GM21619 (cell line): ENCODE results near the gene RSAD1.

Experiments used
- ATAC-seq: cut with Tn5 transposase; IDR thresholded peaks from one replicate; pipeline ENCODE4 v1.9.1; 2021; ENCODE audit not compliant: unreplicated experiment

RSAD1 gene

DNA sequence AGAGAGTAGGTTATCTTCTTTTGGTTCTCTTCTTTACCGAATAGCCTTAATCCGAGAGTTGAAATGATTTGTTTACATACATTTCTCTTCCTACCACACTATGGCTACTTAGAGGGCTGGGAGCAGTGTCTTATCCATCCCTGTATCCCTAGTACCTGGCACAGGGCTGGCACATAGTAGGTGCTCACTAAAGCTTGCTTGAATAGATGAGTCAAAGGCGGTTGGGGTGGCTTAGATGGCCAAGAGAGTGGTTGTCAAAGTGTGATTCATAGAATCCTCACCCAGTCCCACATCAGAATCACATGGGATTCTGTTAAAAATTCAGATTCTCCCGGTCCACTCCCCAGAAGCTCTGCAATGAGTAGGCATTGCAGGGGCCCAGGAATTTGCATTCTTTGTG is 21.0 kb upstream of the RSAD1 start:
- no peak for ATAC-seq

DNA sequence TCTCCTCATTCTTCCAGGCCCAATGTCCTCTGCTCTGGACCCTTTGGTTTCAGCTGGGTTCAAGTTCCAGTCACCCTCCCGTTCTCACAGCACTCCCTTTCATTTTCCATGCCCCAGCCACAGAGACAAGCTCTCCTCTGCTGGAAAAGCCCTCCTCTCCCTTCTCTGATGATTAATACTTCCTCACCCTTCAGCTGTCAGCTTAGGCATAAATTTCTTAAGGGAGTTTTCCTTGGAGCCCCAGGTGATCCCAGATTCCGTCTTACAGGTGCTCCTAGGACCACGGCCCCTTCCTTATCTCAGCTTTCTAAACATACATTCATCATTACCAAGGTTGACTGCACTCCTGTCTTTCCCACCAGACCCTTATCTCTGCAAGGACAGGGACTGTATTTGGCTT is 20.4 kb upstream of the RSAD1 start:
- no peak for ATAC-seq

DNA sequence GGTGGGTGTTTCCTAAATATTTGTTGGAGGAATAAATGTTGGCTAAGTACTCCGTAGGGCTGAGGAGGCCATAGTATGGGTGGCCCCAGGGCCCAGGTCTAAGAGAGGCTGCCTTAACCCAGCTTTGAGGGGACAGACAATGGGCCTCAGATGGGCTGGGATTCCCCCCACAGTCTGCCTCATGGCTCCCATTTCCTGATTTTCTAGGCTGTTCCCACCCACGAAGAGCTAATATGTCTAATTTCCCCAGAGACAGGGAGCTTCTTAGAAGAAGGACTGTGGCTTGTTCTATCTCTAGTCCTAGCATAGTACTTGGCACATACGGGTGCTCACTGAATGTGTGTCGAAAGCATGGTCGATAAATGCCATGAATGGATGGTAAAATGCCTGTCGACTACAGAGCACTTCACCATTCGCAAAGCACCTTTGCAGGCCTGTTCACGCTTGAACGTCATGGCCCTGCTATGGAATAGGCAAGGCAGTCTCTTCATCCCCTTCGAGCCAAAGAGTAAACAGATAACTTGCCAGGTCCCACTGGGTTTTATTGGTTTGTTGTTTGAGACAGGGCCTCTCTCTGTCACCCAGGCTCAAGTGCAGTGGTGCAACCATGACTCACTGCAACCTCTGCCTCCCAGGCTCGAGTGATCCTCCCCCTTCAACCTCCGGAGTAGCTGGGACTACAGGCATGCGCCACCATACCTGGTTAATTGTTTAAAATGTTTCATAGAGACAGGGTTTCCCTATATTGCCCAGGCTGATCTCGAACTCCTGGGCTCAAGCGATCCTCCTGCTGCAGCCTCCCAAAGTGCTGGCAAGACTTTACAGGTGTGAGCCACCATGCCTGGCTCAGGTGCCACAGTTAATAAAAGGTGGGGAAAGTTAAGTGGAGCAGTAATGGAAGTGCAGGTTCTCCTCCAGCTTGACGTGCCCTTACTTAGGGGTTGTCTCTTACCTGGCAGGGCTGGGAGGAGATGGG is 19.7 kb upstream of the RSAD1 start:
- no peak for ATAC-seq

DNA sequence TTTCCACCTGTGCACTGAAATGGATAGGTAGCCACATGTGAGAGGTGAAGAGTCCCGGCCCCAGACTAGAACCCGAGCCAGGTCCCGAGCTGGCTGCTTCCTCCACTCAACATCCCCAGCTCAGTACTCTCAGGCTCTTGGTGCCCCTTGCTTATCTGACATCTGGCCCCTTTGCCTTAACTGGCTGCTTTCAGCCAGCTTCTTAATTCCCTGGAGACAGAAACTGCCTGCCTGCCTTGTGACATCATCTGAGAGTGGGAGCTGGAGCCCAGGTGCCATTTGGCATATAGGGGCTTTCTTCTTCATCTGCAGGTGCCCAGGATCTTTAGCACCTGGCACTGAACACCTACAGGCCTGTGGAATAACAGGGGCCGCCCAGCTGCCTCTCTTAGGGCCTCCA is 18.9 kb upstream of the RSAD1 start:
- no peak for ATAC-seq

DNA sequence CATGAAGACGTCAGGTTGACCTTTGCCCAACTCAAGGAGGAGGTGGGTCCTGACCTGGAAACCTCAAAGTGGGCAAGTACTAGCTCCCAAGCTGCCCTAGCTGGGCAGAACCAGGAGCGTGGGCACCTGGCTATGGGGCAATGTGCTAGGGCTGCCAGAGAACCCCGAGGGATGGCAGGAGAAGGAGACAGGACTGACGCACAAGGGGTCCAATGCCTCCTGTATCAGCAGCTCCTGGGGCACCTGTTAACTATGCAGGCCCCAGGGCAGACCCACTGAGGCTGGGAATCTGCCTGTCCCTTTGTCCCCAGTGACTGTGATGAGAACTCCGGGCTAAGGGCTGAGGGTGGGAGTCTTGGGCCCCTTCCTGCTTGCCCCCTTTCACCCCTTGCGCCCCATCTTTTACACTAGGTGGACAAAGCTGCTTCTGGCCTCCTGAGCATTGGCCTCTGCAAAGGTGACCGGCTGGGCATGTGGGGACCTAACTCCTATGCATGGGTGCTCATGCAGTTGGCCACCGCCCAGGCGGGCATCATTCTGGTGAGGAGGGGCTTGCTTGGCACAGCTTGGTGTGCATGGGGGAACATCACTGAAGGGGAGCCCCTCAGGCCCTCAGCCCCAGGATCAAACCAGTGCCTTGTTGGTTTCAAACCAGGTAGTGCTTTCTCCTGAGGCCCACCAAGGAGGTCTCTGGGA is 17.7 kb upstream of the RSAD1 start:
- ATAC-seq: no peak

DNA sequence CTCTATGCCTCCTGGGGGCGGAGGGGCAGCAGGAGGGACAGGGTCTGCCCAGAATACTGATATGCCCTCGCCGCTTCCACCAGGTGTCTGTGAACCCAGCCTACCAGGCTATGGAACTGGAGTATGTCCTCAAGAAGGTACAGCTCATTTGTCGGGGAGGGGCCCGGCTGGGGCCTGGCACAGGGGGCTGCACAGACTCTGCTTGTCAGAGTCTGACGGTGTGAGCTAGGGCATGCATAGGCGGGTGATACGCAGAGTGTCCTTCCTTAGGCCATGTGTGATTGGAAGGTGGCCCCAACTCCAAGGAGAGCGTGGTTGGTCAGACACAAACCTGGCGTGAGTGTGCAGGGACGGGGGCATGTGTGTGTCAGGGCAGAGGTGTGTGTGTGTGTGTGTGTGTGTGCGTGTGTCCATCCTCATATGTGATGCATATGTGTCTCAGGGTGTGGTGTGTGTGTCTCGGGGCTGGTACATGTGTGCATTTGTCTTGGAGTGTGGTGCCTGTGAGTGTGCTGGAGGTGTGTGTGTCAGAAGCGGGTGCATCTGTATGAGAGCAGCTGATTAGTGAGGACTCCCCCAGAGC is 17.0 kb upstream of the RSAD1 start:
- no peak for ATAC-seq

DNA sequence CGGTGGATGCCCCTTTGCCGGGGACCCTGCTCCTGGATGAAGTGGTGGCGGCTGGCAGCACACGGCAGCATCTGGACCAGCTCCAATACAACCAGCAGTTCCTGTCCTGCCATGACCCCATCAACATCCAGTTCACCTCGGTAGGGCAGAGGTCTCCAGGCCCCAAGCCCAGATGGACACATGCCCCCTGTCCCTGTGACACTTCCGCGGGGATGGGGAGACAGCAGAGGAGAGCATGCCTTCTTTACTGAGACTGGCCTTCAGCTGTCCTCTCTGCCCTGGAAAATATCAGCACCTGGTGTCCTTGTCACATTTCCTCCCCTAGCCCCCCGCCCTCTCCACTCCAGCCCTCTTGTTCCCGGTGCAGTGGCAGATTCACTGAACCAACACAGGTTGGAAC is 16.2 kb upstream of the RSAD1 start:
- ATAC-seq: no peak

DNA sequence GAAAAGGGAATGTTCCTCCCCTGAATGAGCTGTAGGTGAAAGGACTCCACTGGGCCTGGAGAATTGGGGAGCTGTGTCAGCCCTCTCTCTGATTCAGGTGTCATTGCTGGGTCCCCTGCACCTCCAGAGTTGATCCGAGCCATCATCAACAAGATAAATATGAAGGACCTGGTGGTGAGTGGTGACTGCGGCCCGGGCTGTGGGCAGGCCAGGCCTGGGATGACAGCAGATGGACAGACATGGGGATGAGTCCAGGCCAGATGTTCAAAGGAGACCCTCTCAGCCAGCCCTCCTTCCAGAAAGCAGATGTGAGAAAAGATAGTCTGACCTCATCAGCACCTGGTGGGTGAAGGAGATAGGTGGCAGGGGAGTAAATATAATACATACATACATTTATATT is 14.5 kb upstream of the RSAD1 start:
- no peak for ATAC-seq

DNA sequence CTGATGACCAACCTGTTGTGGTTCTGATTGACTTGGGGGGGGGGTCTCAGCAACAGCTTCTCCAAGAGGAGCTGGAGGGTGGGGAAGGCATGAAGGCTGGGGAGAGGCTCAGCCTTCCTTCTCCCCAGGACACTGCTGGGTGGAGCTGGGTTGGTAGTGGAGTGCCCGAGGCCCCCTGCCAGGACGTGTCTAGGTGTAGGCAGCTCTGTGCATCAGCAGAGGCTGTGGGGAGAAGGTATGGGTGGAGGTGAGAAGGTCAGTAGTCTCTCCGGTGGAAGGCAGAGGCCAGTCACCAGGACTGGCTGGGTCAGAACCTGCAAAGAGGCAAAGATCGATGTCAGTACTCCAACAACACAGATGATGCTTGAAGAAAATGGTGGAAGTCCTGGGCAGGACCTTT is 13.9 kb upstream of the RSAD1 start:
- ATAC-seq: no peak

DNA sequence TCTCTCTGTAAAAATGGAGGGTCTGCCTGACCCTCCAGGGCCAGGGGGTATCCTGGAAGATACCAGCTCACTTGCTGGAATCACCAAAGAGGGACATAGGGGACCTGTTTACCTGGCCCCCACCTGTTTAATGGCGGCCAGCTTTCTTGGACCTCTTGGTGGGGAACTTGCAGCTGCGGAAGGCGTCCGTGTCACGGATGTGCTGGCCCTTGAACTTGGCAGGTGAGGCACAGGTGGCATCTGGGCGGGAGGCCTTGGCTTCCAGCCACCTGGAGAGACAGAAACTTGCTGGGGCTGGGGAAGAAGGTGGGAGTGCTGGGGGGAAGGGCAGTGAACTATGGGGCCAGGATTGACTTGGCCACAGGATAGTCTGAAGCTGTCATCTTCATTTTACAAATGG is 13.5 kb upstream of the RSAD1 start:
- no peak for ATAC-seq

DNA sequence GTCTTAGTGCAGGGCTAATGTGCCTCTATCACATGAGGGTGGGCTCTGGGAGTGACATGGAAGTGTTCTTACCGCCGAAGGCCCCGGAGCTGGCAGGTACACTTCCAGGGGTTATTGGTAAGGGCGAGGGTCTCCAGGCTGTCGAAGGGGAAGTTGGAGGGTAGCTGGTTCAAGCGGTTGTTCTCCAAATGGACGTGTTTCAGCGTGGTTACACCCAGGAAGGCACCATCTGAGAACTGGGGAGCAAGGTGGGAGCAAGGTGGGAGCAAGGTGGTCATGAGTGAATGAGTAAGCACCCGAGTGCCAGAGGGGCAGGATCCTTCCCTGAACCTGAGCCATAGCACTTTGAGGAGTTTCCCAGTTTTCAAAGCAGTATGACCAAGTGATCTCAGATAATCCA is 13.0 kb upstream of the RSAD1 start:
- ATAC-seq: no peak

DNA sequence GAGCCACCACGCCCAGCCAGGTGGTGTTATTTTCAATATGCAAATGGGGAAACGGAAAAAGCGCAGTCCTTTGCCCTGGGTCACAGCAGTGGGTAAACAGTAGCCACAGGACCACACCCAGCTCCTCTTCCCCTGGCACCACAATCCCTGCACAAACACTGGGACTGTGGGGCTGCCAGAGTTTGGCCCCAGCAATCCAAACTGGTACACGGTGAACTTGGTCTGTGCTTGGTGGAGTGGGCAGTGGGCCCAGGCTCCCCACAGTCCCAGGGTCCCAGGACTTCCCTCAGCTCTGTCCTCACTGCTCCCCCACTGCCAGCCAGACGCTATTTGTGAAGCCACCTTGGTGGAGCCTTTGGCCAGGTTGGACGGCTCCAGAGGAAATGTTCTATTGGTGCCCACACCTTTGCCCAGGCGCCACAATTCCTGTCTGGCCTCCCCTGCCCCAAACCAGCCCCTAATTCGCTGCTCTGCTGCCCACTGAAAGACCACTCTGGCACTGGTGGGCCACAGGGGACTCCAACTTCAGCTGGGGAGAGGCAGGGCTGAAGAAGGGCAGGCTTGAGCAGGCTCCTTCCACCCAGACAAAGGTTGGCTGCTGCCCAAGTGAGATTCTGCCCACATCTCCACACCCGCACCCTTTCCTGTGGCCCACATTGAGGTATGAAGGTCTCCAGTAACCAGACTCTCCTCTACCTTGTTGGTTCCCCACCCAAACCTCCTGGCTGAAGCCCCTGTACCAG is 12.1 kb upstream of the RSAD1 start:
- no peak for ATAC-seq

DNA sequence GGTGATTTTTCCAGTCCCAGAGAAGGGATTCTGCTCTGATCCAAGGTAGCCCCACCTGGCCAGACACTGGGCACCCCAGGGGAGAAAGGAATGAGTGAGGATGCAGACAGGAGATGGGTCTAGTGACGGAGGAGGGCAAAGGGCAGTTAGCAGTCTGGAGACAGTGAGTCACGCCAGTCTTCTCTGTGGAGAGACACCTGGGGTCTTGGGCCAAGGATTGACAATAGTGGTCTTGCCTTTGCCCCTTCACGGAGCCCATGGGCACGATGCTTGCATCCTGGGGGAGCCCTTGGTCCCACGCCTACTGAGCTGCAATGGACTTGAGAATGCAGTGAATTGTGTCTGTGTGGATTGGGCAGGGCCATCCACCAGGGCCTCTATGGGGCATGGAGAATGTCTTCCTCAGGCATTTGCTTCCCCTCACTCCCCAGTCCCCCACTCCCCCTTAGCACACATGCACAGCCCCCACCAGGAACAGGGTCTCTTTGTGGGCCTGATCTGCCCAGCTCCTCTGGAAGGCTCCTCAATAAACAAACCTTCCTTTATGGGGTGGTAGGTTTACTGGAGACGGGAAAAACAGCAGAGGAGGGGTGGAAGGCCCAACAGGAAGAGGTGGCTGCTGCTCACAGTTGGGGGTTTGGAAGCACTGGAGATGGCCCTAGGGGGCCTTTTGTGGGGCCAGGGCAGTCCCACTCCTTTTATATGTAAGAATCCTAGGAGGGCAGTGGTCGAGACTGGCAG is 11.4 kb upstream of the RSAD1 start:
- no peak for ATAC-seq

DNA sequence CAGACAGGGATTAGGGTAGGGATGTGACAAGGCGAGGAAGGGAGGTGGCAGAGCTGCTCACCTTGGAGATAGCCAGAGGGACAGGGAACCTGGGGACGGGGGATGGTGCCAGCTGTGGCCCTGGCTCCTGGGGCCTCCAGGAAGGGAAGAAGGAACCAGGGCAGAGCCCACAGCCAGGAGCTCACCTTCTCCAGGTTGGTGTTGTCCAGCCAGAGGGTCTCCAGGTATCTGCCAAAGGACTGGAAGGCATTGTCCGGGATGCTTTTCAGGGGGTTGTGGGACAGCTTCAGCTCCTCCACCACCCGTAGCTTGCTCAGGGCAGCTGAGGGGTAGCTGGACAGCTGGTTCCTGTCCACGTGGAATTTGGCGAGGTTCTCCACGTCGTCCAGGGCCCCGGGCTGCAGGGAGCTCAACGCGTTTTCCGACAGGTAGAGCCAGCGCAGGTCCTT is 10.8 kb upstream of the RSAD1 start:
- ATAC-seq: no peak

DNA sequence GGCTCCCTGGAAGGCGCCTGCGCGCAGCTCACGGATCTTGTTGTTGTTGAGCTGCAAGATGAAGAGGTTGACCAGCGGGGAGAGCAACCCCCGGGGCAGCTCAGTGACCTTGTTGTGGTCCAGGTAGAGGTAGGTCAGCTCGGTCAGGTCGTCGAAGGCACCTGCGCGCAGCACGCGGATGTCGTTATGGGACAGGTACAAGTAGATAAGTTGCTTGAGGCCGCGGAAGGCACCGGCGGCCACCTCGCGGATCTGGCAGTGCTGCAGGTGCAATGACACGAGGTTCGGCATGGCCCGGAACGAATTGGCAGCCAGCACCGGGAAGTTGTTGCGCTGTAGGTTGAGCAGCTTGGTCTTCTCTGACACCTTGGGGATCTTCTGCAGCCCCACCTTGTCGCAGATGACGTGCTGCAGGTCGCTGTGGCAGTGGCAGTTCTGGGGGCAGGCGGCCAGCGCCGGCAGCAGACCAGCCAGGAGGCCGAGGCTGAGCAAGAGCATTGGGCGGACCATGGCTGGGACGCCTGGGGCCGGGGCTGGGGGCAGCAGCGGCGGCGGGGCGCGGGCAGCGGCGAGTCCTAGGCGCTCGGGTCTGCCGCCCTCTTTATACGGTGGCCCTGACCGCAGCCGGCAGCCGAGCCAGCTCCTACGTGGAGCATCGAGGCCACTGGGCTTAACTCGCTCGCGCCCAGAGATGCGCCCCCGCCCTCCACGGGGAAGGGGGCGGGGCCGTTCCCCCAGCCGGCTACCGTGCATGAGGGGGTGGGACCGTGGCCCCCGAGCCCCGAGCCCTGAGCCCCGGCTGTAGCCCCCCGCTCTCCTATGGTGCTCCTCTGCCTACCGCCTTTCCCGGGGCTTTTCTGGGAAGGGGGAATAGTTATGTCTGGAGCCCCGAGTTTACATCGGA is 10.1 kb upstream of the RSAD1 start, which contains the start of gene CHAD:
TSS of gene CHAD (minus strand) at position 577 of the 904 bp plus-strand sequence. CDS start at position 510, 67 bp downstream.
- no peak for ATAC-seq

DNA sequence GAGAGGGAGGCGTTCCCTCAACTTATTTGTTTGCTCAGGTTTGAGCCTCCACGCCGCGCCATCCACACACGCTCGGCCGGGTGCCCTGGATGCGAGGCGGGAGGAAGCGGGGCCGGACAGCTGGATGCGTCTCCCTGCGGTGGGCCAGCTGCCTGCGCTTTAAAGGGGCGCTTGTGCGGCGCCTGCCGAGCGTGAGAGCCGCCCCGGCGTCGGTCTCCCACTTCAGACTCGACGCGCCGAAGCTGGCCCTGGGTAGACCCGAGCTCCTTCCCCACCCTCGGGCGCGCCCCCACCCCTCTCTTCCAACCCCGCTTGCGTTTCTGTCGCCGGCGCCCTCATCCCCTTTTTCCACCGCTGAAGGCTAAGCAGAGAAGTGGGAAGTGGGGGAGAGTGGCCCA is 9.5 kb upstream of the RSAD1 start:
- ATAC-seq: no peak

DNA sequence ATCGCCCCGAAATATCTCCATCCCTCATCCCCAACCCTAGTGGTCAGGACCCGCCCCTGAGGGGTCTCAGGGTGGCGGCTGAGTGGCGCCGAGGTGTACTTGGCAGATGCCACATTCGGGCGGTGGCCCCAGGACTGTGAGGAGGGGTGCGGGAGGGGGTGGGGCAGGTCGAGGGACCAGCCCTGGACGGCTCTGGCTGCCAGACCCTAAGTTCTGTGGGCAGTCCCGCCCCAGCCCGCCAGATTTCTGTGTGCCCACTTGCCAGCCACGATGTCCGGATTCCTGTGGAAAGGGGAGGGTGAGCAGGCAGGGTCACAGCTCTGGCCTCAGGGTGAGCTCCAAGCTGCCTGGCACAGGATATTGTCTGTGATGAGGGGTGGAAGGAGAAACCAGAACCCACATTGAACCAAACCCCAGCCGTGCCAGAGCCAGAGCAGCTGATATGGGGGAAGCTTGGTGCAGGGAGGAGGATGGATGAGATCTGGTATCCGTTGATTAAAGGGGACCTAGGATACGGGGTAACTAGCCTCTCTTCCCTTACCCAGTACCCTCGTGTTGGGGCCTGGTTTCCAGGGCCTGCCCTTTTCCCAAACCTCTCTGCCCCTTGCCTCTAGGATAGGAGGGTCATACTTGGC is 8.9 kb upstream of the RSAD1 start:
- no peak for ATAC-seq

DNA sequence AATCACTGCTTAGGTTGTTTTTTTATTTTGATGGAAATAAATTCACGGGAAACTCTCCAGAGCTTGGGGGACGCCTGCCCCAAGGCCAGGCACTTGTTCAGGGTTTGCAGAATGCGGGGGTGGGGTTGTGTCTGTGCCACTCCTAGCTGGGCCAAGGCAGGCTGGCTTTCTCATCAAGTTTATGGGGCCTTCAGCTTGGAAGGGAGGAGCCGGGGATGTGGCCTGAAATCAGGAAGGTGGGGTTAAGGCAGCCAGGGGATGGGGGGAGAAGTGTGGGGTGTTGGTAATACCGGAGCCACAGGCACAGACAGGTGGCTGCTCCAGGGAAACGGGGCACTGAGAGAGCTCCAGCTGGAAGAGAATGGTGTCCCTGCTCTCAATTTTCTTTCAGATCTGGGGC is 8.2 kb upstream of the RSAD1 start:
- ATAC-seq: no peak
